Epithelial cell of prostate (primary cell): Measurements from ENCODE around the gene KLHL1.

Experiments used
- DNase-seq: peaks from one replicate; pipeline ENCODE4 v3.0.0-alpha.2; 2011; ENCODE audit warnings: low read depth, low spot score
- H3K27ac ChIP-seq: fragments of 450-650 bp; 2 replicates; pipeline ENCODE4 v1.5.1; 2017; ENCODE audit warnings: mild to moderate bottlenecking

KLHL1 gene

DNA sequence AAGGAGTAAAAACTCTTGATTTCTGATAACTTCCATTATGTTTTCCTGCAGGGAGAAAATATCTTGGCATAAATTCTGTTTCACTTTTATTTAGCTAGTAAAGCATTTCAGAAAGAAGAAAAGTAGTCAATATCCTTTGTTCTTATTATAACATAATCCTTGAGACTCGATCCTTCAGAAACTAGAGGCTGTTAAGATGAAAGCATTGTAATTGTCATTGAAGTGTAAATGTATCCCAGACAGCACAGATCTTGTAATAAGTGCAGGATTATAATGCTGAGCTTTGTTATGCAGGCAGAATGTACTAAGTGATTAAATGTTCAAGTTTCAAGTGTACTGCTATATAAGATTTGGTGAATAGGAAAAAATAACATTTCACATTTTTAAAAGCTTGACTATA is 225.8 kb downstream of the KLHL1 start:
- H3K27ac ChIP-seq: no peak overlapping the region
- DNase-seq: no peak

DNA sequence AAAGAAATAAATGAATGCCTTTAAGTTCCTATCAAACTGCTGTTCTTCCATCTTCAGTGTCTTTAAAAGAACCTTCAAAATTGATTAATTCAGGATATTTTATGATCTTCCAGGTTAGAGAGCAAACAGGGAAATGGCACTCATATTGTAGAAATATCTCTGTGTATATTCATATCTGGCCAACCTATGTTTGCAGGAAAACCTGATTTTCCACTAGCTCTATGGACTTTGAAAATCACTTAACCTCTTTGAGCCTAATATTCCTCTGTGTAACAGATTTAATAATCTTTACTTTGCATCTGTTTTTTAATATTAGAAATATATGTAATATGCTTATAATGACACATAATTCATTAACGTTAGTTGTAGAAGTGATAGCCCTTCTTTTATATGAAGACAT is 228.3 kb downstream of the KLHL1 start:
- no peak overlapping the region for H3K27ac ChIP-seq
- DNase-seq: no peak

DNA sequence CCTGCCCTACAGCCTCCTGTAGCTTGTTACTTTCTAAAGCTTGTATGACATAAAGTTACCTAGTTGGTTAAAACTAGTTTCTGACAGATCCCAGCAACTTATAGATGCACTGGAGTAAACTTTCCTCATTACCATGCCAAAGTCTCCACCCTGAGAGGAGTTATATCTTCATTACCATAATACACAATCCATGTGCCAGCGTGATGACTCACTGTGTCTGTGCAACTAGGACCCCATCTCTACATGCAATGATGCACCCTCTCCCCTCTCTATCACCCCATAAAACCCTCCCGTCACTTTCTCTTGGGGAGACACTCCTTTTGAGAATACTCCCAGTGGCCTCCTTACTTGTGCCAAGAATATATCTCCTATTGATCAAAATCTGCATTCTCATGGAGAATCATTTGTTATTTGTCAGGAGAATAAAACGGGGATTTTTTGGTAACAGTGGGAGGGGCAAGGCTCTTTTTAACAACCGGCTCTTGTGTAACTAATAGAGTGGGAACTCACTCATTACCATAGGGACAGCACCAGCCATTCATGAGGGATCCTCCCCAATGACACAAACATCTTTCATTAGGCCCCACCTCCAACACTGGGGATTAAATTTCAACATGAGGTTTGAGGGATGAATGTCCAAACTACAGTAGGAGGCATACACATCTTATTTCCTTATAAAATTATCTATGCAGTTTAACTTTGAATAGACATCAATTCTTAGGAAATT is 235.8 kb downstream of the KLHL1 start:
- no peak for DNase-seq
- H3K27ac ChIP-seq: no peak overlapping the region

DNA sequence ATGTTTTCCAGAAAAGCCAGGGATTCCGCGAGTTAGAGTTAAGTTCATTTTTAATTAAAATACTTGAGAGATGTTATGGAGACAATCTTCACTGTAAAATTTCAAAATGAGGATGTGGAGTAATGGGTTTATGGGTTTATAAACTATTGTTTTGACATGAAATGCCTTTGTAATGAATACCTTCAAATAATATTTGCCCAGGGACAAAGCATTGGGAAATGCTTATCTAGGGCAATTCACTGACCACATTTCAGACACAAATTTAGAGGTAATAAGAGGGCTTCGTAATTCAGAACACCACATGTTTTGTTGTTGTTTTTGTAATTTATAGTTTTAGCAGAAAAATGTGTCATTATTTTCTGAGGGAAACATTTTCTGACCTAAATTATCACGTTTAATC is 241.7 kb downstream of the KLHL1 start:
- DNase-seq: no peak
- no peak overlapping the region for H3K27ac ChIP-seq

DNA sequence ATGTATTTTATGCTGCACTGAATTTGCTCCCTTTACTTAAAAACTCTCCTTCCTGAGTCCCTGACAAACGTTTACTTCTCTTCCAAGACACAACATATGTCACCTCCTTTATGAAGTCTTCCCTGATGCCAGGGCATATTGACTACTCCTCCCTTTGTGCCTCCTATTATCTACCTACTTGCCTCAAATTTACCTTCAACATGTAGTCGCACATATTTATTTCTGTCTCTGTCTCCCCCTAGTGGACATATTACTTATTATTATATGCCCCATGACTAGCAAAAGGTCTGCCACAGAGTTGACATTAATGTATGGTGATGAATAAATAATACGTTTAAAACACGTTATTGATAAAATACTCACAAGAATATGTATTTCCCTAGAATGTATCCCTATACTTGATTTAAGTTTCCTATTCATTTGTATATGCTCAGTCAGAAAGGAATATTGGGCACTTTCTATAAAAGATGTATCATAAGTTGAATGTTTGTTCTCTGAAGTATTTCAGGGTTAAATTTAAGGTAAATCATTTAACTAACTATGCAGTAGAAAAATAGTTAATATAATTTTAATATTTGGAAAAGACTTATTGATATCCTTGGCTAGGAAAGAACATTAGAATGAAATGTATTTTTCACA is 250.9 kb downstream of the KLHL1 start:
- no peak overlapping the region for H3K27ac ChIP-seq

DNA sequence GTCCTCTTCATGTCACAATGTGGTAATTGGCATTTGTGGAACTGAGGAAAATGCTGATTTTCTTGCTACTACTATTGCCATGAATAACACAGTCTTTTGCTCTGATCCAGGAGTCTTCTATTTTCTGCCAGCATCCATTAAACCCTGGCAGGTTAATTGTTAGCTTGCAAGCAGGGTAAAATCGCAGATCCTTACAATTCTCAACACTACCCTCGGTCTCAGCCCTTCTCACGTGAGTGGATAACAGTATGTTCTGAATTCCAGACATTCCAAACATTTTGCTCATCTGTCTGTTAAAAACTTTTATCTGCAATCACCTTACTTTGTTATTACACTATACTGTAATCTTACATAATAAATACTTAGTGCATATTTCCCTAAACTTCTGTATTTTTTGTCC is 251.9 kb downstream of the KLHL1 start:
- H3K27ac ChIP-seq: no peak overlapping the region
- no peak for DNase-seq

More for the DNA sequence above, 250.9 kb downstream of the KLHL1 start:
- DNase-seq: peak; percentile 6

DNA sequence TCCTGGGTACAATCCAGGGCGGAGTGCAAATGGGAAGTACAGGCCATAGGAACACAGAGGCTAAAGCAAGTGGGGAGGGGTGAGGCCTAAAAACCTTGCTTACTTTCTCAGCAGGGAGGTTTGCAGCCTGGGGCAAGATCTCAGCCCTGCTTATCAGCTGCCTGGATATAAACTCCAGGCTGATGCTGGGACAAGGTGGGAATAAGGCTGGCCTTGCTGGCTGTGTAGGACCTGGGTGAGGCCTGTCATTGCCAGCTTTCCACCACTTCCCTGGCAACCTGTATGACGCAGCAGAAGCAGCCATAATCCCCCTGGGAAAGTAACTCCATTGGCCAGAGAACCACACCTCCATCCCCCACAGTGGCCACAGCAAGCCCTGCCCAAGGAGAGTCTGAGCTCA is 279.7 kb downstream of the KLHL1 start:
- no peak for DNase-seq
- no peak overlapping the region for H3K27ac ChIP-seq

DNA sequence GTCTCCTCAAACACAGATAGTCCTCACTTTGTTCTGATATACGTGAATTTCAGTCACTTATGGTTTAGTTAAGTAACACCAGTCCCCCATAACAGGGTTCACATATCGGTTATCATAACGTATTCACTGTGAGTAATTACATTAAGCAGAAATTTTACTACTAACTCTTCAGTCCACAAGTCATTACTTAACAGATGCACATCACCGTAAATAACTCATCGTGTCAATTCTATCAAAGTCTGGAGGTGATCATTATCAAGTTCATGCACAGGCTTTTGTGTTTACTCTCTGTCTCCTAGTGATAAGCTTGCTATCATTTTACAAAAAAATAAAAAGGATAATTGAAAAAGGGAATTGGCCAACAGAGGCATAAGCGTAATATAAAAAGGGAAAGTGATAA is 288.1 kb downstream of the KLHL1 start:
- no peak overlapping the region for H3K27ac ChIP-seq
- no peak for DNase-seq

DNA sequence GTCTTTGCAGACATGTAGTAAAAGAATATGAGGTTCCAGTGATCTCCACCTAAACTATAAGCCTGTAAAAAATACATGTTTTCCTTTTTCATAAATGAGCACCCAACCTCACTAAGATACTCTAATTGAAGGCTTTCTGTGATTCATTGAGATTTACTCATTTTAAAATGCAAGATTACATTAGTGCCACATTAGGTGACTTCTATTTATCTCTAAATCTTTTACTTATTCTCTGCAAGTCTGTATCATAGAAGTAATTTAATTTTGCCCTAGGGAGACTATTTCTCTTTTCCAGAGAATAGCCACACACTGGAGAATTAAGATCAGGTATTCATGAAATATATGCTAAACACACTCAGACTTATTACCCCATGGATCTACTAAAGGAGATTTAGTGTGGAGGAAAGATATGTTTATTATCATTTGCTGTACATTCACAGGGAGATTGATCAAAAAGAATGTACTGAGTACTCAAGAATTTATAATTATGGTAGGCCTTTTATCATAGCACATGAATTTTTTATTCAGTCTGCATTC is 290.9 kb downstream of the KLHL1 start:
- H3K27ac ChIP-seq: no peak overlapping the region
- DNase-seq: no peak

DNA sequence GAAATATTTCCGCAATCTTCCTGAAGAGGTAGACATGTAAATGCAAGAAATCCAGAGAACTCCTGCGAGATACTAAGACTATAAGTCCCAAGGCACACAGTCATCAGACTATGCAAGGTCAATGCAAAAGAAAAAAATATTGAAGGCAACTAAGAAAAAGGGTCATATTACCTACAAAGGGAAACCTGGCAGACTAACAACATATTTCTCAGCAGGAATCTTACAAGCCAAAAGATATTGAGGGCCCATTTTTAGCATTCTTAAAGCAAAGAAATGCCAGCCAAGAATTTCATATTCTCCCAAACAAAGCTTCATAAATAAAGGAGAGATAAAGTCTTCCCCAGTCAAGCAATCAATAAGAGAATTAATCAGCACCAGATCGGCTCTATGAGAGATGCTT is 299.1 kb downstream of the KLHL1 start:
- H3K27ac ChIP-seq: no peak overlapping the region
- no peak for DNase-seq

DNA sequence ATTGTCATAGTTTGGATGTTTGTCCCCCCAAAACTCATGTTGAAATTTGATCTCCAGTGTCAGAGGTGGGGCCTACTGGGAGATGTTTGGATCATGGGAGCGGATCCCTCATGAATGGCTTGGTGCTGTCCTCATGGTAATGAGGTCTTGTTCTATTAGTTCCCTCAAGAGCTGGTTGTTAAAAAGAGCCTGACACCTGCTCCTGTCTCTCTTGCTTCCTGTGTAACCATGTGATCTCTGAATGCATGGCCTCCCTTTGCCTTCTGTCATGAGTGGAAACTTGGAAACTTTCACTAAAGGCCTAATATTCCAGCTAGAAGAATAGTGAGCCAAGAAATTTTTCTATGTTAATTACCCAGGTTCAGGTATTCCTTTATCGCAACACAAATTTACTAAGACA is 312.0 kb downstream of the KLHL1 start:
- DNase-seq: no peak
- no peak overlapping the region for H3K27ac ChIP-seq

DNA sequence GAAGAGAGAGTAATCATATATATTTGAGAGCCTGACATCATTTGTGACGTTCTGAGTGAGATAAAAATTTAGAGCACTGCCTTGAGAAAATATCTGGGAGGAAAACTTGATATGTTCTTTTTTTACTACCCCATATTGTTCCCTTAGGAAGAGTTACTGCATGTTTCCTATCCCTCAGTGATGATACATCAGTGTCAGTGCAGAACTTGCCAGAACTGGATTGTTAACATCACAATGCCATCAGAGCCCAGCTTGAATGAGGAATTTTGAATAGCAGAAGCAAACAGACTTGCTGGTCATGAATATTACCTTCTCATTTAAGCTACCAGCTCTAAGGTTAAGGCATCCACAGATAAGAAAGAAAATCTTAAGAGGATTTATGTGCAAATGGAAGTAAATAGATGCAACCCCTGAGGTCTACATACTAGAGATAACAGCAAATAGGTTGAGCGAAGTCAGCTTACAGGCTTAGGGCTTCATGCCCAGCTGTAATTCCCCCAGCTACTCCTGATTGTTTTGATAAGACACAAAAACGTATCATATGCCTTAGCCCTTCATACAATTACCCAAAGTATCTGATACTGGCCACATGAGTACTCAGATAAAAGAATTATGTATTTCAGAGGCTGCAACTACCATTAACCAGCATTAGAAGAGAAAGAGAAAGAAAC is 314.3 kb downstream of the KLHL1 start:
- no peak for DNase-seq
- H3K27ac ChIP-seq: no peak overlapping the region

DNA sequence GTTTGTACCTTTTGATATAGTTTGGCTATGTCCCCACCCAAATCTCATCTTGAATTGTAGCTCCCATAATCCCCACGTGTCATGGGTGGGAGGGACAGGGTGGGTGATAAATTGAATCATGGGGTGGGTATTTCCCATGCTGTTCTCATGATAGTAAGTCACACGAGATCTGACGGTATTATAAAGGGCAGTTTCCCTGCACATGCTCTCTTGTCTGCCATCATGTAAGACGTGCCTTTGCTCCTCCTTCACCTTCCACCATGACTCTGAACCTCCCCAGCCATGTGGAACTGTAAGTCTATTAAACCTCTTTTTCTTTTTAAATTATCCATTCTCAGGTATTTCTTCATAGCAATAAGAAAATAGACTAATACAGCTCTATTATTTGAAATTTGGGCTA is 331.3 kb downstream of the KLHL1 start:
- DNase-seq: no peak
- no peak overlapping the region for H3K27ac ChIP-seq

DNA sequence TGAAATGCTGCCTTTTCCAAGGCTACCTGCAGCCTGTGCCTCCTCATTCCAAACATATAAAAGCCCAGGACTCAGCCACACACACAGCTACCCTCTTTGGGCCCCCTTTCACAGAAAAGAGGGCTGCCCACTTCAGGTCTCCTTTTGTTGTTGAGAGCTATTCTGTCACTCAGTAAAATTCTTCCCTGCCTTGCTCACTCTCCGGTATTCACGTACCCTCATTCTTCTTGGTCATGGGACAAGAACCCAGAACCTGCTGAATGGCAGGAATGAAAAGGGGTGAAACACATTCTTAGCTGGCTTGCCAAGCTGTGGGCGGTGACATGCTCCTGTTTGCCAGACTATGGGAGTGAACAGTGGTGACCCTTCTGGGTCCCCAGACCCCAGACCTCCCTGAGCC is 338.6 kb downstream of the KLHL1 start:
- no peak overlapping the region for H3K27ac ChIP-seq
- no peak for DNase-seq

DNA sequence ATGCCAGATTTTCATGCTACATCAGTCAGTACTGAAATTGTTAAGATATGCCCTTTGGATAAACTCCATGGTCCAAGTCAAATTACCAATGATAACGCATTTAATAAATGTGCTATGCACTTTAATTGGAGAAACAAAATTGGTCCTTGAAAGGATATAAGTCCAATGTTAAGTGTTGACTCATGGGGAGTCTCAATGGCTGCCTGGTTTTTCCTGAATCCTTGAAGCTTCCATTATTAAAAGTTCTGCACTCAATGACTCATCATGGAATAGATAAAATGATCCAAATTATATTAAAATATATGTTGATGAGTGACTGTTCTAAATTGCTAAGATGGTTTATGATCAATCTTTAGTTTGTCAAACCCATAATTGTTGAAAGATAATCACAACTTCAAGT is 346.7 kb downstream of the KLHL1 start:
- no peak overlapping the region for H3K27ac ChIP-seq
- no peak for DNase-seq

DNA sequence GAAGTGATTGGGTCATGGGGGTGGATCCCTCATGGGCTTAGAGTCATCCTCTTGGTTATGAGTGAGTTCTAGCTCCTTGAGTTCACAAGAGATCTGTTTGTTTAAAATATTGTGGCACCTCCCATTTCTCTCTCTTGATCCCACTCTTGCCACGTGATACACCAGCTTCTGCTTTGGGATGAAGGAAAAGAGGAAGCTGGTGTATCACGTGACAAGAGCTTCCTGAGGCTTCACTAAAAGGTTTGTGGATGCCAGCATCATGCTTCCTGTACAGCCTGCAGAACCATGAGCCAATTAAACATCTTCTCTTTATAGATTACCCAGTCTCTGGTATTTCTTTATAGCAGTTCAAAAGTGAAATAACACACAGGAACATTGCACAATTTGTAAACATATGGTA is 353.2 kb downstream of the KLHL1 start:
- no peak overlapping the region for H3K27ac ChIP-seq
- DNase-seq: no peak

DNA sequence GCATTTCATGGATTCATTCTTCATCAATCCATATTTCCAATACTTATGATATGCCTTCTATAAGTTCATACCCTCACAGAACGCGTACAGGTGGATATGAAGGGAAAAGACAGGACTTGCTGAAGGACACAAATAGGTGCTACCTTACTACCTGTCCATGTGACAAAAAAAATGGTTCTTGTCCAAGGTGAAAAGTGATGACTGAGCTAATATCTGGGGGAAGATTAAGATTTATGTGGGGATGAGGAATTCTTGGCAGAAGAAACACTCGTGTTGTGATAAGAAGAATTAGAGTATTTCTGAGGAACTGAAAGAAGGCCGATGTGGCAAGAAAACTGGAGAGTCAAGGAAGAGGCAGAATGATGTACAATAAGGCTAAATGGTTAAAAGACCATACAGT is 357.0 kb downstream of the KLHL1 start:
- DNase-seq: no peak

DNA sequence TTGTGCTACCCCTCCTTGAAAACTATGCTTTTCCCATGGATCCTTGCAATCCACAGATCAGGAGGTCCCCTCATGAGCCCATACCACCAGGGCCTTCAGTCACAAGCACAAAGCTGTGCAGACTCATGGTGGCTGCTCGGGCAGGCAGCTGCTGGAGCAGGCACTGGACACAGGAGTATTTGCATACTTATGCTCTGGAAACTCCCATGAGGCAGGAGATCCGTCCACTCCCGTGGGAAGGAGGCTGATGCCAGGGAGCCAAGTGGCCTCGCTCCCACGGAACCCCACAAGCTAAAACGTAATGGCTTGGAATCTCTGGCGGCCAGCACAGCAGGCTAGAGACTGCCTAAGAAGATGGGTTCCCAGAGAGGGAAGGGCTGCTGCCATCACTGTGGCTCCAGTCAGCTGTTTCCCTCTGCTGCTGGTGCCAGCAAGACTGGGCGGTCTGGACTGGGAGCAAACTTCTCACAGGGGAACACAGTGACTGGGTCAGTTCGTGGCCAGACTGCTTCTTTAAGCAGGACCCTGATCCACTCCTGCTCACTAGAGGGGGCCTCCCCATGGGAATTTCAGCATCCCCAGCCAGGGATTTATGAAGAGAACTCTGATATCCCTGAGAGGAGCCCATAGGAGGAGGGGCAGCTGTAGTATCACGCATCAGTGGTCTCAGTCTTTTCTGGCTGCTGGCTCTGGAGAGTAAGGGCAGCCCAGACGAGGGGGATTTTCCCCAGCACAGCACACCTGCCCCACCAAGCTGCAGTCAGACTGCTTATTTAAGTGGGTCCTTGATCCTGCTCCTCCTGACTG is 370.9 kb downstream of the KLHL1 start:
- DNase-seq: no peak
- no peak overlapping the region for H3K27ac ChIP-seq

More for the DNA sequence above, 357.0 kb downstream of the KLHL1 start:
- no peak overlapping the region for H3K27ac ChIP-seq

DNA sequence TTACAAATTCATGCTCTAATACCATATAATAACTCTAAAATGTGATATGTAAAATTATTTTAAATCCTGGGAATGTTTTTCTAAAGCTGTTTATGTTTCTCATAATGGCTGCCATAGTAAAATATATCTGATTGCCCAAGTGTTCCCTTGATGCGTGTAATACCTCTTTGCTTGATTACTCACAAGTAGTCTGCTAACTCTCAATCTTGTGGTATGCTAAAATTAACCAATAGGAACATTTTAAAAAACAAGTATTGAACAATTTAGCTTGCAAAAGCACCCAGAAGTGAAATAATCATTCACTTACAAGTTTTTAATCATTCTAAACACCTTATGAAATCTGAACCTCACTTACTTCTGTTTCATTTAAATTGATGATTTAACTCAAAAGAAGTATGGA is 386.6 kb downstream of the KLHL1 start:
- DNase-seq: no peak
- no peak overlapping the region for H3K27ac ChIP-seq

DNA sequence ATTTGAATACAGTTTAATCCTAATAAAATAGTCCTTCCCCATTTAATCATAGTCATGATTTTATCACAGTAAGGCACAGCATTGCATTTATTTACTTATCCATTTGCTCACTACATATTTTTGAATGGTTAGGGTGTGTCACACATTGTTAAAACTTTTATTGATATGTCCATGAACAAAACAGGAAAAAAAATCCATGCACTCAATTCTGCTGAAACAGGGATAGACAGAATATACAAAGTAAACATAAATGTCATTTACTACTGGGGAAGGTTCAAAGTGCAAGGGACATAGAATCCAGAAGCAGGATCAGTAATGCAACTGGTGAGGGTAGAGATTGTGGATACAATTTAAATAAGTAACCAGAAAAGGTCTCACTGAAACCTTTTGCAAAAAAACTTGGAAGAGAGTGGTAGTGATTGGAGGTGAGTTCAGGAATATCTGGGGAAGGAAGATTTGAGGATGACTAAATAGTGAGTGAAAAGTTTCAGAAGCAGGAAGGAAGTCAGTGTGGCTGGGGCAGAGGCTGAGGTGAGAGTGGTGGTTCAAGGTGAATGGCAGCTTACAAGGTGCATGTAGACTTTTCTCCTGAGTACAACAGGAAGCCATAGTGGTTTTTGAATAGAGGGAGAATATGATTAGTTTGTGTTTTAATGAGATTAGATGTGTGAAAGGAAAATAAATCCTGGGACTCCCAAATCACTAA is 387.8 kb downstream of the KLHL1 start:
- DNase-seq: no peak
- no peak overlapping the region for H3K27ac ChIP-seq
